ENCODE data around the gene CALHM3.
"Not testable (repeated sequence)": the region's sequence is repeated elsewhere in the genome, so short reads cannot be mapped to it uniquely, and the experiment has no call there.

CALHM3 gene

GRCh38 chr10:103504181-103504783, 25.2 kb upstream of the CALHM3 start:
- no peak overlapping the region for H2BK5ac ChIP-seq (ENCODE audit: low read depth, low read length, poor library complexity)
- no peak overlapping the region for H3K27ac ChIP-seq (ENCODE audit: low read depth, low read length)
- H3K18ac ChIP-seq (ENCODE audit: low read length): no peak overlapping the region
- DNase-seq: peak in 1 of 2 donors; percentile 36
- H2AK5ac ChIP-seq (ENCODE audit: low read length): no peak overlapping the region
- no peaks in the 10 kb centered on the region for H3K79me1 ChIP-seq (ENCODE audit: low read length)
- H2AFZ ChIP-seq (ENCODE audit: insufficient read depth, low read length, poor library complexity): no peak overlapping the region
- no peak overlapping the region for H3K14ac ChIP-seq (ENCODE audit: low read length)
- H3K9me3 ChIP-seq (ENCODE audit: insufficient read depth, low read depth, low read length): no peaks in the 10 kb centered on the region
- no peak overlapping the region for H3K4me3 ChIP-seq (ENCODE audit: low read depth, low read length)
- H3K79me2 ChIP-seq (ENCODE audit: control insufficient read depth, insufficient read depth, low read length, poor library complexity): no peaks in the 10 kb centered on the region
- H3K23ac ChIP-seq (ENCODE audit: low read length): no peak overlapping the region
- WGBS (ENCODE audit: extremely low coverage, insufficient coverage, insufficient read length): no CpG with 5 or more reads among the region's 10 CpGs
- no peak overlapping the region for H4K12ac ChIP-seq (ENCODE audit: low read depth, low read length)
- H2BK120ac ChIP-seq (ENCODE audit: insufficient read depth, low read length, poor library complexity): no peak overlapping the region
- no peak overlapping the region for H4K8ac ChIP-seq (ENCODE audit: low read depth, low read length)
- H3K36me3 ChIP-seq (ENCODE audit: control insufficient read depth in 1 of 2, insufficient read depth in 2 of 2, low read length in 2 of 2): no peaks in the 10 kb centered on the region
- no peak overlapping the region for H4K91ac ChIP-seq (ENCODE audit: low read depth, low read length)
- peaks cover 5 to 10% of the 10 kb centered on the region in 2 experiments for H3K4me1 ChIP-seq (ENCODE audit: control insufficient read depth in 1 of 2, insufficient read depth in 2 of 2, low read length in 2 of 2)
- no peaks in the 10 kb centered on the region for H3K27me3 ChIP-seq (ENCODE audit: insufficient read depth, low read length)
- no peak overlapping the region for H2BK12ac ChIP-seq (ENCODE audit: low read length)
- no peak overlapping the region for H3K4me2 ChIP-seq (ENCODE audit: low read length)
- no peak overlapping the region for H3K9ac ChIP-seq (ENCODE audit: low read length)
- H3K4ac ChIP-seq (ENCODE audit: low read depth, low read length): no peak overlapping the region

- H4K12ac ChIP-seq (ENCODE audit: low read depth, low read length); H2AK5ac ChIP-seq (ENCODE audit: low read length); H3K27me3 ChIP-seq (ENCODE audit: insufficient read depth, low read length); H3K9ac ChIP-seq (ENCODE audit: low read length); H3K4me1 ChIP-seq (ENCODE audit: control insufficient read depth in 1 of 2, insufficient read depth in 2 of 2, low read length in 2 of 2); H3K14ac ChIP-seq (ENCODE audit: low read length); H2AFZ ChIP-seq (ENCODE audit: insufficient read depth, low read length, poor library complexity); H3K18ac ChIP-seq (ENCODE audit: low read length); H3K4ac ChIP-seq (ENCODE audit: low read depth, low read length); H3K79me1 ChIP-seq (ENCODE audit: low read length); H2BK5ac ChIP-seq (ENCODE audit: low read depth, low read length, poor library complexity); H2BK12ac ChIP-seq (ENCODE audit: low read length); H3K27ac ChIP-seq (ENCODE audit: low read depth, low read length); H3K23ac ChIP-seq (ENCODE audit: low read length); H2BK120ac ChIP-seq (ENCODE audit: insufficient read depth, low read length, poor library complexity); H4K91ac ChIP-seq (ENCODE audit: low read depth, low read length); DNase-seq; H3K79me2 ChIP-seq (ENCODE audit: control insufficient read depth, insufficient read depth, low read length, poor library complexity); H3K9me3 ChIP-seq (ENCODE audit: insufficient read depth, low read depth, low read length); H4K8ac ChIP-seq (ENCODE audit: low read depth, low read length); H3K4me3 ChIP-seq (ENCODE audit: low read depth, low read length); H3K4me2 ChIP-seq (ENCODE audit: low read length); H3K36me3 ChIP-seq (ENCODE audit: control insufficient read depth in 1 of 2, insufficient read depth in 2 of 2, low read length in 2 of 2): not testable (repeated sequence)
- WGBS (ENCODE audit: extremely low coverage, insufficient coverage, insufficient read length): no CpG with 5 or more reads among the region's 6 CpGs
Measured at GRCh38 chr10:103503777-103504176, 24.7 kb upstream of the CALHM3 start.

GRCh38 chr10:103502849-103503660, 24.0 kb upstream of the CALHM3 start:
- no peak overlapping the region for H2AFZ ChIP-seq (ENCODE audit: insufficient read depth, low read length, poor library complexity)
- DNase-seq: no peak
- no peaks in the 10 kb centered on the region for H3K36me3 ChIP-seq (ENCODE audit: control insufficient read depth in 1 of 2, insufficient read depth in 2 of 2, low read length in 2 of 2)
- WGBS (ENCODE audit: extremely low coverage, insufficient coverage, insufficient read length): no CpG with 5 or more reads among the region's 13 CpGs
- no peak overlapping the region for H3K4me3 ChIP-seq (ENCODE audit: low read depth, low read length)
- no peak overlapping the region for H4K8ac ChIP-seq (ENCODE audit: low read depth, low read length)
- H3K27me3 ChIP-seq (ENCODE audit: insufficient read depth, low read length): no peaks in the 10 kb centered on the region
- H3K9me3 ChIP-seq (ENCODE audit: insufficient read depth, low read depth, low read length): no peaks in the 10 kb centered on the region
- no peak overlapping the region for H2BK12ac ChIP-seq (ENCODE audit: low read length)
- peaks cover 5 to 10% of the 10 kb centered on the region in 2 experiments for H3K4me1 ChIP-seq (ENCODE audit: control insufficient read depth in 1 of 2, insufficient read depth in 2 of 2, low read length in 2 of 2)
- no peak overlapping the region for H3K14ac ChIP-seq (ENCODE audit: low read length)
- no peak overlapping the region for H4K12ac ChIP-seq (ENCODE audit: low read depth, low read length)
- H3K79me1 ChIP-seq (ENCODE audit: low read length): no peaks in the 10 kb centered on the region
- no peak overlapping the region for H2AK5ac ChIP-seq (ENCODE audit: low read length)
- no peak overlapping the region for H3K18ac ChIP-seq (ENCODE audit: low read length)
- no peak overlapping the region for H4K91ac ChIP-seq (ENCODE audit: low read depth, low read length)
- no peak overlapping the region for H3K9ac ChIP-seq (ENCODE audit: low read length)
- no peaks in the 10 kb centered on the region for H3K79me2 ChIP-seq (ENCODE audit: control insufficient read depth, insufficient read depth, low read length, poor library complexity)
- no peak overlapping the region for H3K4me2 ChIP-seq (ENCODE audit: low read length)
- H3K27ac ChIP-seq (ENCODE audit: low read depth, low read length): no peak overlapping the region
- H3K4ac ChIP-seq (ENCODE audit: low read depth, low read length): no peak overlapping the region
- H2BK5ac ChIP-seq (ENCODE audit: low read depth, low read length, poor library complexity): no peak overlapping the region
- no peak overlapping the region for H3K23ac ChIP-seq (ENCODE audit: low read length)
- no peak overlapping the region for H2BK120ac ChIP-seq (ENCODE audit: insufficient read depth, low read length, poor library complexity)

- Histone ChIP-seq H2BK120ac (ENCODE audit: insufficient read depth, low read length, poor library complexity) (no peak overlapping the region), H3K23ac (ENCODE audit: low read length) (no peak overlapping the region), H4K12ac (ENCODE audit: low read depth, low read length) (no peak overlapping the region), H3K27me3 (ENCODE audit: insufficient read depth, low read length) (no peaks in the 10 kb centered on the region), H3K9me3 (ENCODE audit: insufficient read depth, low read depth, low read length) (no peaks in the 10 kb centered on the region), H4K8ac (ENCODE audit: low read depth, low read length) (no peak overlapping the region), H3K4ac (ENCODE audit: low read depth, low read length) (no peak overlapping the region), H3K36me3 (ENCODE audit: control insufficient read depth in 1 of 2, insufficient read depth in 2 of 2, low read length in 2 of 2) (no peaks in the 10 kb centered on the region), H2BK12ac (ENCODE audit: low read length) (no peak overlapping the region), H2BK5ac (ENCODE audit: low read depth, low read length, poor library complexity) (no peak overlapping the region), H3K18ac (ENCODE audit: low read length) (no peak overlapping the region), H3K4me3 (ENCODE audit: low read depth, low read length) (no peak overlapping the region), H3K79me1 (ENCODE audit: low read length) (no peaks in the 10 kb centered on the region), H2AK5ac (ENCODE audit: low read length) (no peak overlapping the region), H3K27ac (ENCODE audit: low read depth, low read length) (no peak overlapping the region), H2AFZ (ENCODE audit: insufficient read depth, low read length, poor library complexity) (no peak overlapping the region), H3K4me1 (ENCODE audit: control insufficient read depth in 1 of 2, insufficient read depth in 2 of 2, low read length in 2 of 2) (peaks cover 0 to 5% of the 10 kb centered on the region in 2 experiments), H3K79me2 (ENCODE audit: control insufficient read depth, insufficient read depth, low read length, poor library complexity) (no peaks in the 10 kb centered on the region), H4K91ac (ENCODE audit: low read depth, low read length) (no peak overlapping the region), H3K9ac (ENCODE audit: low read length) (no peak overlapping the region), H3K4me2 (ENCODE audit: low read length) (no peak overlapping the region), H3K14ac (ENCODE audit: low read length) (no peak overlapping the region)
- no CpG with 5 or more reads among the region's 3 CpGs for WGBS (ENCODE audit: extremely low coverage, insufficient coverage, insufficient read length)
- DNase-seq: no peak
Measured at GRCh38 chr10:103501186-103501585, 22.1 kb upstream of the CALHM3 start.
